HG03159 (cell line): ENCODE results near the gene GLIS1.

Experiments
- ATAC-seq: cut with Tn5 transposase; IDR thresholded peaks from one replicate; pipeline ENCODE4 v1.9.1; 2021; ENCODE audit warnings: mild to moderate bottlenecking, moderate library complexity; ENCODE audit not compliant: unreplicated experiment

GLIS1 gene

GRCh38 chr1:53619367-53620060 lies 119.5 kb downstream of the GLIS1 start:
- ATAC-seq, result no peak

- ATAC-seq, result no peak
Measured at GRCh38 chr1:53618500-53619366, 120.2 kb downstream of the GLIS1 start.

- ATAC-seq, result no peak
Measured at GRCh38 chr1:53617851-53618499, 121.0 kb downstream of the GLIS1 start.

DNA sequence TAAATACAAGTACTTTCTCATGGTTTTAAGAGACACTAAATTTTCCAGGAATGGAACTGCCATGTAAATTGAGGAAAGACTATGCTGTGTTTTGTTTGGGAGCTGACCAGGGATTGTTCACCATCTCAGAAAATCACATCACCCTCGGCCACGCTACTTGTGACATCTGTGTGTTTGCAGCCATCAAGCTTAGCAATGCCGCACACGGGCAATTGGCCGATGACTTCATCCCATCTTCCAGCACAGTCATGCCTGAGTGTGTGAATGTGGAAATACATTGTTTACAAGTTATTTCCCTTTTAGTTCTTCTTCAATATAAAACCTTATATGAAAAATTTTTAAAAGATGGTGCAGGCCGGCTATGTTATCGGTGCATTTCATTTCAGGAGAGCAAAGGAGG lies 121.6 kb downstream of the GLIS1 start:
- no peak for ATAC-seq

- no peak for ATAC-seq
Measured at GRCh38 chr1:53616927-53617326, 122.0 kb downstream of the GLIS1 start.

DNA sequence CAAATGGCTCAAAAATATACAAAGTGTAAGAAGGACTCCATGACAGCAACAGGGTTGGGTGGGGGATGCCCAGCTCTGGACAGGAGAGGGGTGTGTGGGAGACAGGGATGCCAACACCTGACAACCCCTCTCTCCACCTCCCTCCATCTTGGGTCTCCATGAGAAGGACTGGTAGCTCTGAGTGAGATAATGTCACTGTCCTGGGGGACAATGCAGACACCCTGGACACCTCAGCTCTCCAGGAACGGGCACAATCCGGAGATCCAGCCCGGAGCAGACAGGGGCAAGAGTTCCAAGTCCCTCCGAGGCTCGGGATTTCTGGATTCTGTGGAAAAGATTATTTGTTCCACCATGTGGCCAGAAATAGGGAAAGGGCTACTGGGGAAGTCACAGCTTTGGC lies 122.5 kb downstream of the GLIS1 start:
- ATAC-seq, result no peak

DNA sequence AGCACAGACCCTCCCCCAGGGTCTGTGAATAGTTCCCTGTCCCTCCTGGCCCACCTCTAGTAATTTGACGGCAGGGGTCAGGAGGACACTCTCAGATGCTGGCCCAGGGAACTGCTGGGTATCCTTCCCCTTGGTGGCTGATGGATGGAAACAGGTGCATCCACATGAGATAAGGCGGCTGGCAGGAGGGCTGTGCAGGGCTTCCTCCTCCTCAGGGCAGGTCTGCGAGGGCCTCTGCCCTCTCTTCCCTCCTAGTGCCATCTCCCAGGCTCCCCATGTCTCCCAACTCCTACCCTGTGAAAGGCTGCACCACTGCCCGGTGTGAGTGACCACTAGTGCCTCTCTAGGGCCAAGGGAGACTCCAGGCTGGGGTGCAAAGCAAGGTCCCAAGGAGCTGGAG lies 123.9 kb downstream of the GLIS1 start:
- no peak for ATAC-seq

DNA sequence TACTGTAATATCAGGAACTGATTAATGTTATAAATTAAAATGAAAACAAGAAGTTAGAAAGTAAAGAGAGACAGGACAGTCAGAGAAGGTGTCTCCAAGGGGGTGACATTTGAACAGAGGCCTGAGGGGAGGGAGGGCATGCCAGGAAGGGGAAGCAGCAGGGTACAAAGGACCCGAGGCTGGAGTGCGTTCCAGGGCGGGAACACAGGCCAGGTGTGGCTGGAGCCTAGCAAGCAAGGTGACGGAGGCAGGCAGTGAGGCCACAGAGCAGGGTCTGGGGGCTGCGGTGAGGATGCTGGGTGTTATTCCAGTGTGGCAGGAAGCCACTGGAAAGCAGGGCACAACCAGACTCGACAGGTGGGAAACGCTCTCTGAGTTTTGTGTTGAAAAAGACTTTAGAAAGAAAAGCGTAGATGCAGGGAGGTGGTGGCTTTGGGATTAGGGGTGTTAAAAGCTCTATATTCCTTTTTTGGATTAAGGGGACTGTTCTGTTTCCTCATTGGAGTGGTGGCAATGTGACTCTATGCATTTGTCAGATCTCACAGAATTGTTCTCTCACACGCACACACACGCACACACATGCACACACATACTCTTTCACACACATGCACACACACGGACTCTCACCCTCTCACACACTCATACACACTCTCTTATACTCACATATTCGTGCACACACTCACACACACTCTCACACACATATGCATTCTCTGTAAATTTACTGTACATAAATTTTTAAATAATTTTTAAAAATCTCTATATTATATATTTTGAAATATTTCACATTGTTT lies 124.5 kb downstream of the GLIS1 start:
- ATAC-seq, result no peak

DNA sequence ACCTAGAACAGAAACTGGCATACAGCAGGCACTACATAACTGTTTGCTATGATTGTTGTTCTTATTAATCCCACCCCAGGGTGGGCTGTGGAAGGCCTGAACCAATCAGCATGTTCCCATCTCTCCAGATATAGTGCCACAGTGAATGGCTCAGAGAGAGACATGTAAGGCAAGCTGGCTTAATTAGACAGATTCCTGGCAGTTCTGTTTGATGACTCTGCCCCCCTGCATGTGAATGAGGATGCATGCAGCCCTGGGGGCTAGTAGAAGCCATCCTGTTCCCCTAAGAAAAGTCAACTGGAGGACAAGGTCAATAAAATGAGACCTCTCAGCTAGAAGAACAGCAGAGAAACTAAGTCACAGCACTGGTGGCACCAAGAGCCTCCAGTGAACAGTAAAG lies 130.3 kb downstream of the GLIS1 start:
- no peak for ATAC-seq

GRCh38 chr1:53608071-53608470 lies 130.9 kb downstream of the GLIS1 start:
- ATAC-seq, result no peak

GRCh38 chr1:53606651-53607051 lies 132.3 kb downstream of the GLIS1 start:
- ATAC-seq, result no peak

DNA sequence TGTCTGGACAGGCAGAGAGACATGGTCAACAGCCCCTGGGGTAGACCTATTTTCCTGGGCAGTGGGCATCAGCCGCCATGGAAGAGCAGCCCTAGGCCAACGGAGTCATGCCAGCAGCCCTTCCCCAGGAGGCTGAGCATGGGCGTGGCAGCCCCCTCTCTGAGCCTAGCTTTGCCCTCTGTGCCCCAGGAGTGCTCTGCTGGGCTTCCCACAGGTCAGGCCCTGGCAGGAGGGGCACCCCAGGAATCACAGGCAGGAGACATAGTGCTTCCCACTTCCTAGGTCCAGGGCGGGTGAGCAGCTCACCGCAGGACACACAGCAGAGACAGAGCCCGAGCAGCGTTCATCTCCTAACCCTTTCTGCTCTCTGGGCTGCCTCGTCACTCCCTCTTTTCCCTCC lies 132.8 kb downstream of the GLIS1 start:
- ATAC-seq, result no peak

GRCh38 chr1:53605181-53605580 lies 133.8 kb downstream of the GLIS1 start:
- no peak for ATAC-seq

GRCh38 chr1:53604291-53604919 lies 134.6 kb downstream of the GLIS1 start:
- no peak for ATAC-seq

- no peak for ATAC-seq
Measured at GRCh38 chr1:53603431-53603830, 135.5 kb downstream of the GLIS1 start.

- ATAC-seq, result no peak
Measured at GRCh38 chr1:53601867-53602775, 136.8 kb downstream of the GLIS1 start.

DNA sequence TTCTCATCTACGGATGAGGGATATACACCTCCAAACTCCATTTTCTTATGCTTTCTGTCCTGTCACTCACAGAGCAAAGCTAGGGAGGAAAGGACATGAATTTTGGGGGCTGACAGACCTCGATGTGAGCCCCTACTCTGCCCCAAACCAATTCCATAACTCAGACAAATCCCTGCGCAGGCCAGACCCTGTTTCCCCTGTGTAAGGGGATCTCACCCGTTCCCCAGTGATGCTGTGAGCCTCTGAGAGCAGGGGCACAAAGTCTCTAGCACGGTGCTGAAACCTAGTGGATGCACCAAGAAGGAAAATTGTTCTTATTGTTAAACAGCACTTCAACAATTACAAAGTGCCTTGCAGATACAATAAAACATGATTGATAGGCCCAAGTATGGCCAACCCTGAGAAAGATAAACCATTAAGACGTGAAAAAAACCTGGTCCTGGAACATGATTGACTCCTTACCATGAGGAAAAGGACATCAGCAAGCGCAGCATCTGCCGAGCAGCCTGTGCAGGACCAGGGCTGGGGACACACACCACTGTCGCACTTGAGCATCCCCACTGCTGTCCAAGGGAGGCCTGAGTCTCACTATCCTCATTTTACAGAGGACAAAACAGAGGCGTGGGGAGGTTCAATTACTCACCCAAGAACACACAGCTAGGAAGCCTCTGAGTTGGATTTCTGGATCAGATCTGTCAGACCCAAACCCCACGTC lies 137.8 kb downstream of the GLIS1 start:
- no peak for ATAC-seq

DNA sequence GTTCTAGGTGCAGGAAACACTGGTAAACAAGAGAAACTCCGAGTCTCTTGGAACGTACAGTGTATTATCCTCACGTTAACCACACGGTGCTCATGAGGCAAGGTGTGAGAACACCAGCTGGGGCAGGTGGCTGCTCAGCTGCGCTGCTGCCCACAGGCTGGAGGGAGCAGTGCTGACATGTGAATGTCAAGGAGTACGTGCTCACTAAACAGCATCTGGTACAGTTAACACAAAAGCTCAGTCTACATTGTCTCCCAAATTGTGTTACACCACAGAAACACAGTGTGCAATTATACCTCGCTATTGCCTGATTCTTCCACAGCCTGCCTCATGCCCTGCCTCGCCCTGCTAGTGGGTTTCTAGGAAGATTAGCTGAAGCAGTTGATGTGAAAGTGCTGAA lies 138.4 kb downstream of the GLIS1 start:
- ATAC-seq, result no peak

DNA sequence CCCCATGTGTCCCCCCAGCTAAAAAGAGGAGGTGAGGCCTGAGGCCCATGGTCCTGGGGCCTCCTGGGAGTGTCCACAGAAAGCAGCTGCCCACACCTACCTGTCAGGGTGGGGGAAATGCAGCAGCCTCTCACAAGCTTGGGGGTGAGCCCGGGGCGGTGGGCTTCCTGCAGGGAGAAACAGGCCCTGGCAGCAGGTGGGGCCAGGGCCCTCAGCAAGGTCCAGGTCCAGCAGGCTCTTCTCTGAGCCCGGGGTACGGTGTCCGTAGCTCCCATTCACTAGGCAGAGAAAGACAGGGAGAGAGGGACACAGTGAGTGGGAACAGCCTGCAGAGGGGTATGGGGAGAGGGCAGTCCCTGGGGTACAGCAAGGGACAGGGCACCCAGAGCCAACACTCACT lies 139.0 kb downstream of the GLIS1 start:
- ATAC-seq, result no peak
